ENCODE results near the gene RESF1.

Gene RESF1

DNA sequence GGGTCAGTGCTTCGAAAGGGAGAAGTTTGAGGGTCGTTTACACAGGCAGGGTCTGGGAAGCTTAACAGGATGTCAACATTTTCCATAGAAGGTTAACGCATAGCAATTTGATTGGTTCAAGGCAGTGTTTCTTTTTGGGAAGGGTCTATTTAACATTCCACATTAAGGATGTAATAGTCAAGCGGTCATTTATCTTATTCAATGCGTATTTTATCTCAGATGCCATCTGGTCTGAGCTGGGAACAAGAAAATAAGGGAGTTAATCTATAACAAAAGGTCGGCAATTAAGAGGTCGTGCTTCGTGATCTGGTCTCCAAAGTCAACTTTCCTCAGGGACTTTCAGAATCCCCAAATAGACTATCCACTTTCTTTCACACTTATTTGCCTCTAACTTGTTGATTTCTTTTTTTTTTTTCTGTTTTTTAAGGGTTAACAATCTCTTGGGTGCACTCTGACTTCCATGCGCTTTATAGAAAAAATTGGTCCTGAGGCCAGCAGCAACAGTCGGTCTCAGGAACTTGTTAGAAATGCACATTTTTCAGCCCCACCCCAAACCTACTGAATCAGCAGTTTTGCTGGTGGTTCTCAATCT, 550 bp upstream of the RESF1 start:
- no peak for DNase-seq (ENCODE audit: low read depth, low spot score)

DNA sequence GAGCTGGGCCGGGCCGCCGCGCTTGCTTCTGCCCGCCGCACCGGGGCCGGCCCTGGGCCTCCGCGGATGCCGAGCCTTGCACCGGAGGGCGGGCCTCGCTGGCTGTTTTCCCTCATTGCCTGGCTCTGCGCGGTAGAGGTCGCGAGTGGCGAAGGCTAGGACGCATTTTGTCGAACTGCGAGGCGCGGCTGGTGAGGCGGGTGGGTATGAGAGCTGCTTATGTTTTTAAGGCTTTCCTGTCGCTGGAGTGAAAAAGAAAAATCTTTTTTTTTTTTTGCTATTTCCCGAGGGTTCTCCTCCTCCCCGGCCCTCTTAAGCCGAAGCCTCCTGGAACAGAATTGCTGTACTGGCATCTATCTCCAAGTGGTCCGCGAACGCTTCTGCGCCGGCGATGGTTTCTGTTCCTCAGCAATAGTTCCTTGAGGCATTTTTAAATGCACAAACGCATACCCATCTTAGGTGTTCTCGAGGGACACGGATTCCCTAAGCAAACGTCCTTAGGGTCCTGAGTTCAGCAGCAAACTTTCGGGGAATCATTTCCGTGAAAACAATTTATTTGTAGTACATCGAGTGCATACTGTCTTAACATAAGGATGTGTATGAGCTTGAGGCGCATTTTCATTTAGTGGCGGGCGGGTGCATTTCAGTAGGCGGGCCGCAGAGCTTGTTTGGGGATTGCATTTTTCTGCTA, 631 bp downstream of the RESF1 start:
- DNase-seq (ENCODE audit: low read depth, low spot score), result peak; percentile 14

DNA sequence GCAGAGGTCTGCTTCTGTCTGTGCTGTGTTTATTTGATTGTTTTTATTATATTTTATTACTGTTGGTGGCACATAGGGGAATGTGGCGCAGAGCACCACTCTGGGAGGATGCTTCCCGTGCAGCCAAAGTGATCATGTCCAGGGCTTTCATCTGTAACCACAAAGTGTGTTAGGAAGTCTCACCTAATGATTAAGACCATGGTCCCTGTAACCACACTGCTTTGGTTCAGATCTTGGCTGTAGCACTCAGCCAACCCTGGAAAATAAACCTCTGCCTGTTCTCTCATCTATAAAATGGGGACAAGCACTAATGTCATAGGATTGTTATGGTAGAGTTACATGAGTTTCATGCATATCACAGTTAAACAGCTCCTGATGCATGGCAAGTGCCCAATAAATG, 1.9 kb downstream of the RESF1 start:
- DNase-seq (ENCODE audit: low read depth, low spot score), result no peak

DNA sequence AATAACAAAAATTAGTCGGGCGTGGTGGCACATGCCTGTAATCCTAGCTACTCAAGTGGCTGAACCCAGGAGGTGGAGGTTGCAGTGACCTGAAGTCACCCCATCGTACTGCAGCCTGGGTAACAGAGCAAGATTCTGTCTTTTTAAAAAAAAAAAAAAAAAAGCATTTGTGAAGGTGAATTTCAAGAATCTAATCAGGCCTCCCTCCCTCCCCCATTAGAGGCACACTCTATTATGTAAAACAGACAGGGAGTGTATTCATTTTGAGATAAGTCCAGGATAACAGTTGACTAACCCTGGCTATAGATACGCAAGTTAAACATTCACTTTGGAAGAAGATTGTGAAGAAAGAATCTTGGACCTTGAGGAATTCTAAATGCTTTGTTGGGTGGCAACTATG, 2.9 kb downstream of the RESF1 start:
- DNase-seq (ENCODE audit: low read depth, low spot score), result no peak

DNA sequence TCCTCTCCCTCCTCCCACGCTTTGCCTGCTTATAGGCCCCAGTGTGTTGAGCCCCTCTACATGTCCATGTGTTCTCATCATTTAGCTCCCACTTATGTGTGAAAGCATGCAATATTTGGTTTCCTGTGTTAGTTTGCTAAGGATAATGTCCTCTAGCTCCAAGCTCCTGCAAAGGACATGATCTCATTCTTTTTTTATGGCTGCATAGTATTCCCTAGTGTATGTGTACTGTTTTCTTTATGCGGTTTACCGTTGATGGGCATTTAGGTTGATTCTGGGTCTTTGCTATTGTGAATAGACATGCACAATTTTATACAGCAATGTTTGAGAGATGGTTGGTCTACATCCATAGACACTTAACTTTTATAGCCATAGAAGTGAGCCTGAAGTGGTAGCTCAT, 5.1 kb downstream of the RESF1 start:
- DNase-seq (ENCODE audit: low read depth, low spot score), result no peak

DNA sequence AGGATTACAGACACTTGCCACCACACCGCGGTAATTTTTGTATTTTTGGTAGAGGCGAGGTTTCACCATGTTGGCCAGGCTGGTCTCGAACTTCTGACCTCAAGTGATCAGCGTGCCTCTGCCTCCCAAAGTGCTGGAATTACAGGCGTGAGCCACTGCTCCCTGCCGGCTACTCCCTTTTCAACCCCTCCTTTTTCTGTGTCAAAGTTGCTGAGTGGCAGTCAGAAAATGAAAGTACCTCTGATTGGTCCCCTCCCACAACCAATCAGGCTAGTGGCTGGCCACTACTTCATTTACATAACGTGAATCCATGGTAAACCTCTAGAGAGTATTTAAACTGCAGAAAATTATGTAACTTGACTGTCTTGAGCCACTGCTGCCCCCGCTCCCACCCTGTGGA, 5.9 kb downstream of the RESF1 start:
- DNase-seq (ENCODE audit: low read depth, low spot score), result peak; percentile 6

DNA sequence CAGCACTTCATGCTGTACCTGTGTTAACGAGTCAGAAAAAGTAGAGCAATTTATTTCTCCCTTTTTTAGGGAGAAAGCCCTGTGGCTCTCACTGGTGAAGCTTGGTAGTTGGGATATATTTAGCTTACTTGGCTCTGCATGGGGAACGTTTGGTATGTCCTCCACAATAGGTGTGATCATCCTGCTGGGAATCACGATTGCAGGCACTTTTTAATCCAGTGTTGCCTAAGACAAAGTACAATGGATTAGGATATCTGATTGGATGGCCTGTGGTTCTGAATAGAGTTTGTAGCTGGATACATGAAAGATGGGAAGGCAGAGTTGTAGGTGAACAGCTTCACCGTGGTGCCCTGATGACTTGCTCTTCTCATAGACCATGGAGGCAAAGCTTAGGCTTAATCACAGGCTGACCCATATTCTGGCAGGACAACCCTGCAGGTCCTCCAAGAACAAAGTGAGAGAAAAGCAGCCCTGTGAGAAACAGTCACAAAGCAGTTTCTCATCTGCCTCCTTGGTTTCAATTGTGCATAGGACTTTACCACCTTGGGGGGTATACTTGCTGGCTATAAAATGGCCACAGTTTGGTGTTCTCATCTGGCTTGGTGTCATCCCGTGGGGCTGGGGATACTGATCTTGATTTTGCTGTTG, 7.5 kb downstream of the RESF1 start:
- DNase-seq (ENCODE audit: low read depth, low spot score), result no peak

DNA sequence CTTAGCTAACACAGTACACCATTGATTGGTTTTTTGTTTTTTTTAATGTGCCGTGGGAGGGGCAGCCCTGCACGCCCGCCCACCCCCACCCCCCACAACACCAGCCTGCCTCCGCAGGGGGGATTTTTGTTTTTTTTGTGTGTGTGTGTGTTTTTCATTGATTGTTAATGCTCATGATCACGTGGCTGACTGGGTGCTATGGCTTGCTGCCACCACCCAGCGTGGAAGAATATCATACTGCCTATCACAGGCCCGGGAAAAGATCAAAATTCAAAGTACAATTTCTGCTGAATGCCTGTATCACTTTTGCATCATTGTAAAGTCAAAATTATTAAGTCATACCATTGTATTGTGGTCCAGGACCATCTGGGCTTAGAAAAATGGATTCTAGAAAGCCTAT, 8.3 kb downstream of the RESF1 start:
- no peak for DNase-seq (ENCODE audit: low read depth, low spot score)

DNA sequence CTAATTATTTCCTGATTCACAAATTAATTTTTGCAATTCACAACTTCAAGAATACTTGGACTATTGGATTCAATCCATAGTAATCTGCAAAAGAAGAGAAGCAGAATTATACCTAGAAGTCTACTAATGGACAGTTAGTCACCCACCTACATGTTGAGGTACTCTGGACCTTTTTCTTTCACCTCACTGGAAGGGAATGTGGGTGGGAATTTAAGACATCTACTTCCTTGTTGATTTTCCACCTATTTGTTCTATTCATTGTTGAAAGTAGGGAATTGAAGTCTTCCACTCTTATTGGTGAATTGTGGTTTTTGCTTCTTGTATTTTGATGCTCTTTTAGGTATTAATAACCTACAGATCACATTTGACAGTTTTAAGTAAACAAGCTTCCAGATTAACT, 11.0 kb downstream of the RESF1 start:
- no peak for DNase-seq (ENCODE audit: low read depth, low spot score)

DNA sequence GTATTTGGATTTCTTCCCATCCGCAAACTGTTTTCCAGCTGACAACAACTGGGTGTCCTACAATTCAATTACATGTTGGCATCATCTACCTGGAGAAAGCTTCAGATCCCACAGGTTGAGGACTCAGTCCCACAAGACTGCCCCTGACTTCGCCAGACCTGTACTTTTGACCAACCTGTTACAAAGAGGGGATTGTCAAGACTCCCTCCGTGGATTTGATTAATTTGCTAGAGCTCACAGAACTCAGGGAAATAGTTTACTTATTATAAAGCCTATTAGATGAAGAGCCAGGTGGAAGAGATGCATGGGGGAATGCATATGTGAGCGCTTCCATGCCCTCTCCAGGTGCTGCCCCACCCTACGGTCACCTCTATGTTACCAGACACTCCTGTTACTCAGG, 14.6 kb downstream of the RESF1 start:
- DNase-seq (ENCODE audit: low read depth, low spot score), result no peak

DNA sequence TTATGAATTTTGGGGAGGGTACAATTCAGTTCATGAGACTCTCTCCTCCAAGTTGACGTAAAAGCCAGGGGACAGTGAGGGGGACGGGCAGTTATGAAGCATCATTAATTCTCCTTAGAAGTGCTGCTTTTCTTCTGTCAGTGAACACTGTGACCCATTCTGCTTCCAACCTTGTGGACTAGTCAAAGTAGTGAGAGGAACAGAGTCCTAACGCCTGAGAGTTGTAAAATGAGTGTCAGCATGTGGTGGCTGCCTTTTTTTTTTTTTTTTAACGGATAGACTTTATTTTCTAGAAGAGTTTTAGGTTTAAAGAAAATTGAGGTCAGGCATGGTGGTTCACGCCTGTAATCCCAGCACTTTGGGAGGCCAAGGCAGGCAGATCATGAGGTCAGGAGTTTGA, 15.5 kb downstream of the RESF1 start:
- DNase-seq (ENCODE audit: low read depth, low spot score), result no peak

DNA sequence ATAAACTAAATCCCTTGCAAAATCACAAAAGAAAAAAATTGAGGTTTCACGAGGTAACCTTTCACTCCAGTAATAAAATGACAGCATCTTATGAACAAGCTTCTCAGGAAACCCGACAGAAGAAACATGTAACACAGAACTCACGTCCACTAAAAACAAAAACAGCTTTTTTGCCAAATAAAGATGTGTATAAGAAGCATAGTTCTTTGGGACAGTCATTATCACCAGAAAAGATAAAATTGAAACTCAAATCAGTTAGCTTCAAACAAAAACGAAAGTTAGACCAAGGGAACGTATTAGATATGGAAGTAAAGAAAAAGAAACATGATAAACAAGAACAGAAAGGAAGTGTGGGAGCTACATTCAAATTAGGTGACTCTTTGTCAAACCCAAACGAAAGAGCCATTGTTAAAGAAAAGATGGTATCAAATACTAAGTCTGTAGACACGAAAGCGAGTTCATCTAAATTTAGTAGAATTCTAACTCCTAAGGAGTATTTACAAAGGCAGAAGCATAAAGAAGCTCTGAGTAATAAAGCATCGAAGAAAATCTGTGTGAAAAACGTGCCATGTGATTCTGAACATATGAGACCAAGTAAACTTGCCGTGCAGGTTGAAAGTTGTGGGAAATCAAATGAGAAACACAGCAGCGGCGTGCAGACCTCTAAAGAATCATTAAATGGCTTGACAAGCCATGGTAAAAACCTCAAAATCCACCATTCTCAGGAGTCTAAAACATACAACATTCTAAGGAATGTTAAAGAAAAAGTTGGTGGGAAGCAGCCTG, 25.8 kb downstream of the RESF1 start:
- no peak for DNase-seq (ENCODE audit: low read depth, low spot score)

DNA sequence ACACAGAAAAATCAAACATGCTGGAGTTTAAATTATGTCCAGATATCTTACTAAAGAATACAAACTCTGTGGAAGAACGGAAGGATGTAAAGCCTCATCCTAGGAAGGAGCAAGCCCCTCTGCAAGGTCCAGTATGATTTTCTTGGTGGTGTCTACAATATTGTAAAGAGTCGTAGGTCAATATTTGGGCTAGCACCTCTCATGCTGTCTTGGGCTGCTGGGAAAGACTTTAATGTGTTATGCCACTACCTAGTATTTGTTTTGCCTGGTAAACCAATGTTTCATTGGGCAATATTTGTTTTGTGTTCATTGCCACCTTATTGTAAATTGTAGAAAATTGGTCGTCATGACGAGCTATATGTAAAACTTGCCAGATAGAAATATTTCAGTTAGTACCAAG, 26.6 kb downstream of the RESF1 start:
- no peak for DNase-seq (ENCODE audit: low read depth, low spot score)

DNA sequence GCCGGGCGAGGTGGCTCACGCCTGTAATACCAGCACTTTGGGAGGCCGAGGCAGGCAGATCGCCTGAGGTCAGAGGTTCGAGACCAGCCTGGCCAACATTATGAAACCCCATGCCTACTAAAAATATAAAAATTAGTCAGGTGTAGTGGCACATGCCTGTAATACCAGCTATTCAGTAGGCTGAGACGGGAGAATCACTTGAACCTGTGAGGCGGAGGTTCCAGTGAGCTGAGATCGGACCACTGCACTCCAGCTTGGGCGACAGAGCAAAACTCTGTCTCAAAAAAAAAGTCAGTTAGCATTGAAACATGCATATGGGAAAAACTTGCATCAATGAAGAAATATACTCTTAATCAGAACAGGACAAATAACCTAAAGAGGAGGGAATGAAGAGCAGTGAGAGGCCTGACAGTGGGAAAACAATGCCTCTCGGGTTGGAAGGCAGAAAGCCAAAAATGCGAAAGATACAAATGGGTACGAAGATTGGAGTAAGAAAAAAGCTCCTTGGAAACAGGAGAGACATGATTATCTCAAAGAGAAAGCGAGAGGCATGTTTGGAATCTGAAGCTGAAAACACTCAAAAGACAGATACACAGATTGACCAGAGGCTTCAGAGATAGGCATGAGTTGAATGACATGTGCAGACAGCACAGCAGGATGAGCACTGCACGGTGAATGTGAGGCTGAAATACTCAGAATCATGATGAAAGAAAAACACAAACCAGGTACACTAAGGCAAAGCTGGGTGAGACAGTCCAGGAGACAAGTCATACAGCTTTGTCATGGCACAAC, 30.6 kb downstream of the RESF1 start:
- DNase-seq (ENCODE audit: low read depth, low spot score), result no peak

DNA sequence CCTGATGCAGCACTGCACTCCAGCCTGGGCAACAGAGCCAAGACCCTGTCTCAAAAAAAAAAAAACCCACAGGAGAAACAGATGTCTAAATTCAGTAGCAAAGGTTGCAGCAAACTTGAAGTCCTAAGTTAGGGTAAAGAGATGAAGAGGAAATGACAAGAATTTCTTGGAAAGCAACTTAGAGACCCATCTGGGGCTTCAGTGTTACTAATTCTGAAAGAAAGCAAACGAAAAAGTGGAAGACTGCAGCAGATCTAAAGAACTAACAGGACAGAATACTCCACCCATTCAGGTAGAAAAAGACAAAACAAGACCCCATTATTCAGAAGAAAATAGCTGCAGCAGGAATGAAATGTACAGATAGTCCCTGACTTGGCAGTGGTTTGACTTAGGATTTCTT, 31.9 kb downstream of the RESF1 start:
- DNase-seq (ENCODE audit: low read depth, low spot score), result no peak

DNA sequence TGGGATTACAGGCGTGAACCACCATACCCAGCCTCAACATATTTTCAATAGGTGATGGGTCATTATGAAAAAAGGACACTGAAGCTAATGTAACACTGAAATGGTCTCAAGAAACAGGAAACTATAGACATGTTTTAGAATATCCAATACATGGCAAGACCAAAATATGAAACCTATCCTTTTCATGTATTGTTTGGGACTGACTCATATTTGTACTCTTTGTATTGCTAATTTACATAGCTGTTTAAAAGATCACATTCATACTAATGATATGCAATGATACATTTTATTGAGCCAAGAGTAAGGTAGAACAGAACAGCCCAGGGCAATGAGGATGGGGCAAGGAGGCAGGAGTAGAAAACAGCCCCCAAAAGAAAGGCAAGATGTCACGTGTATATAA, 32.6 kb downstream of the RESF1 start:
- DNase-seq (ENCODE audit: low read depth, low spot score), result no peak

DNA sequence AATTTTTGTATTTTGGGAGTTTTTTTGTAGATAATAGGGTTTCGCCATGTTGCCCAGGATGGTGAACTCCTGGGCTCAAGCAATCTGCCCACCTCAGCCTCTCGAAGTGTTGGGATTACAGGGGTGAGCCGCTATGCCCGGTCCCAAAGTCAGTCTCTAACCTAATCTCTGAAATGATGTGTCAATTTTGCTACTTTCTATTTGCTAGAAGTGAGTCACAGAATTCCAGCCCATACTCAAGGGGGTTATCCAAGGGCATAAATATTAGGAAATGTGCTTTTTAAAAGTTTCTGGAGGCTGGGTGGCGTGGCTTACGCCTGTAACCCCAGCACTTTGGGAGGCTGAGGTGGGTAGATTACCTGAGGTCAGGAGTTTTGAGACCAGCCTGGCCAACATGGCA, 40.5 kb downstream of the RESF1 start:
- no peak for DNase-seq (ENCODE audit: low read depth, low spot score)

DNA sequence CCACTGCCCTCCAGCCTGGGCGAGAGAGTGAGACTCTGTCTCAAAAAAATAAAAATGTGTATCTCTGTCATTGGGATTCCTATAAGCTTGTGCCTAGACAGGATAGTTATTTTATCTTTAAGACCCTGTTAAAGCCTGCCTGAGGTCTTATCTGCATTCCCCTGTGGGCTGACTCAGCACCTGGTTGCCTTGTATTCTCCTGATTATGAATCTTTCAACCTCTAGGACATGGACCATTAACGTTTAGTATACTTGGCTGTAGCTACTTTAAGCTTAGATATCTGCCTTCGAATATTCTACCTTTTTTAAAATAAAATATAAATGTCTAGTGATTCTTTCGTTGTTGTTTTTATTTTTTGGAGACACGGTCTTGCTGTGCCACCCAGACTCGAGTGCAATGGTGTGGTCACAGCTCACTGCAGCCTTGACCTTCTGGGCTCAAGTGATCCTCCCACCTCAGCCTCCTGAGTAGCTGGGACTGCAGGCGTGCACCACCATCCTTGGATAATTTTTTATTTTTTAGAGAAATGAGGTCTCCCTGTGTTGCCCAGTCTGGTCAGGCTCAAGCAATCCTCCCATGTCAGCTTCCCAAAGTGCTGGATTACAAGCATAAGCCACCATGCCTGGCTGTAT, 41.3 kb downstream of the RESF1 start:
- DNase-seq (ENCODE audit: low read depth, low spot score), result no peak

DNA sequence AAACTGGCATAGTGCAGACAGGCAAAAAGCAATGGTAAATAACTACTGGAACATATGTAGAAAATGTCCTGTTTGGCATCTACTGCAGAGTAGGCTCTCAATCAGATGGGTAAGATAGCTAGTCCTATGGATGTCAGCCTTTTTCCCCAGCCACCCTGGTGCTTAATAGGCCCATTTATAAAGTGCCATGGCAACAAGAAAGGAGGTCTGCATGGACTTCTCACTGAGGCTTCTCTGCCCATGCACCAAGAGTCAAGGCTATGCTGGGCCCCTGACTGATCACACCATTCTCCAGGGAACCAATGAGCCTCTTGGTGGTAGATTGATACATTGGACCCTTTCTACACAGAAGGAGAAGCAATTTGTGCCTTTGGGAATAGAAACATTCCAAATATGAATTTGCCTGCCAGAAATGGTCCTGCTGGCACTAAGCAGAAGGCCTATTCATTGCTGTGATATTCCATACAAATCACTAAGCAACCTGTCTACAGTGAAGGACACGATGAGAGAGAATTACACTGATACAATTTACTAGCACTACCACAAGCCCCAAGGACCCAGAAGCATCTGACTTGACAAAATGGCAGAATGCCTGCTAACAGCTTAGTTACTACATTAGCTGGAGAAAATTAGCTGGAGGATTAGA, 43.8 kb downstream of the RESF1 start:
- DNase-seq (ENCODE audit: low read depth, low spot score), result no peak

DNA sequence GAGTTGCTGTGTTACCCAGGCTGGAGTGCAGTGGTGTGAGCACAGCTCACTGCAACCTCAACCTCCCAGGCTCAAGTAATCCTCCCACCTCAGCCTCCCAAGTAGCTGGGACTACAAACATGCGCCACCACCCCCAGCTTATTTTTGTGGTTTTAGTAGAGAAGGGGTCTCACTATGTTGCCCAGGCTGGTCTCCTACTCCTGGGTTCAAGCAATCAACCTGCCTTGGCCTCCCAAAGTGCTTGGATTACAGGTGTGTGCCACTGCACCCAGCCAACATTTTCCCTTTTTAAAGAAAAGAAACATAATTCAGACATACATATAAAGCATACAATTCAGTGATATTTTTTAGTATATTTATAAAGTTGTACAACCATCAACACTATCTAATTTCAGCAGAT, 44.4 kb downstream of the RESF1 start:
- no peak for DNase-seq (ENCODE audit: low read depth, low spot score)
